ENCODE measurements around the gene IL15RA. TPM values are rescaled to one million over a fixed set of nuclear protein-coding genes. Genes with fewer than 3 reads are reported as not detected.
A peak's percentile ranks its signal among the peaks of the same experiment; 100 is the strongest.

The IL15RA gene
- total and polyA plus RNA-seq, 10 of the 15 experiments (the other 5 are each of a cell fraction or from before 2014, with no cell fraction given), result 2.0 to 14.8 (median 12.1) TPM

DNA sequence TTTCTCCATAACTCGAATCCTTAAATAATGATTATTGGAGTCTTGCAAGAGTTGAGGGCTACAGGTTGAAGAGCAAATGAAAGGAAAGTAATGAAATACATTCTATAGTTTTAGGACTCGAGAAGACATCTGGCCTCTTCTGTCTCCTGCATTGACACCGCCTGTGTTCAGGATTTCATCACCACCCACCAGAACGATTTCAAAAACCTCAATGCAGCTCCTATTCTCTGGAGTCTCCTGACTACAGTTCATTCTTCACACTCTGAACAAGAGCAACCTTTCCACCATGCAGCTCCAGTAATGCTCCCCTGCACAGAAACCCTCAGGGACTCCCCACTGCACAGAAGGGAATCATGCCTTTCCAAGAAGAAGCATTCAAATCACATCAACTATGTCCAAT is 5.5 kb downstream of the IL15RA start:
- intact Hi-C loops (cut with micrococcal nuclease; ENCODE audit: unreplicated experiment) (no loop called here), in situ Hi-C loops (cut with MboI) (no loop called here)
- H3K36me3 ChIP-seq (ENCODE audit: control insufficient read depth in 2 of 2, insufficient read depth in 2 of 2, low read length in 1 of 2), result peaks cover 0 to 5% of the 10 kb centered on the region in 2 experiments; a peak in 1 of 4 replicates
- H3K27me3 ChIP-seq (replicated peaks in 1 of 2; ENCODE audit: control insufficient read depth in 2 of 2, insufficient read depth in 2 of 2, low read length in 1 of 2), result no peaks in the 10 kb centered on the region
- H4K20me1 ChIP-seq (ENCODE audit: control insufficient read depth, insufficient read depth), result no peaks in the 10 kb centered on the region
- peaks cover 68% of the 10 kb centered on the region for H3K79me2 ChIP-seq (ENCODE audit: control insufficient read depth, insufficient read depth, low read length)
- peak overlapping the region; percentile 38; the same call in 1 of the 2 replicates for H2AFZ ChIP-seq (ENCODE audit: control insufficient read depth, low read depth, low read length)
- 0% methylated on average over 4 of the region's 4 CpGs for WGBS (ENCODE audit: insufficient coverage, insufficient replicate concordance, low lambda C conversion rate, missing lambda C conversion rate)
- ChIA-PET POLR2A (interaction anchor here (0.5 to 2.0 kb wide), 6 partner anchors 55 to 606 kb away, joined by 3 to 8 read pairs (median 4); no protein-coding TSS in a partner anchor), RAD21 (ENCODE audit: unreplicated experiment) (interaction anchor here (0.7 to 1.3 kb wide), 5 partner anchors 42 to 79 kb away, joined by 3 to 7 read pairs (median 4); no protein-coding TSS in a partner anchor), SMC1A (ENCODE audit: uncharacterized antibody, unreplicated experiment) (interaction anchor here (0.7 to 1.6 kb wide), 10 partner anchors 11 to 154 kb away, joined by 3 to 6 read pairs (median 3); no protein-coding TSS in a partner anchor), CTCF (interaction anchor here (1.5 to 2.9 kb wide), 2 partner anchors 42 to 115 kb away, joined by 6 to 7 read pairs; no protein-coding TSS in a partner anchor)
- FAIRE-seq (no peak), ATAC-seq (no peak), DNase-seq (ENCODE audit: low read depth, low spot score) (no peak)
- H3K9me3 ChIP-seq (replicated peaks; ENCODE audit: control insufficient read depth, insufficient read depth, low read length), result no peaks in the 10 kb centered on the region
- no peak overlapping the region for H3K9ac ChIP-seq (ENCODE audit: control insufficient read depth, insufficient read depth, low read length)
- H3K27ac ChIP-seq (ENCODE audit: control insufficient read depth, insufficient read depth), result peak overlapping the region; percentile 74
- peaks cover 23% of the 10 kb centered on the region for H3K4me1 ChIP-seq (ENCODE audit: control insufficient read depth, insufficient read depth, low read length)
- no TSS peak for BruUV-seq (replicated peaks)
- H3K4me2 ChIP-seq (ENCODE audit: control insufficient read depth, insufficient read depth), result peak overlapping the region; percentile 95
- H3K4me3 ChIP-seq, result peak overlapping the region; percentile 50
- TF ChIP-seq BCLAF1 (IDR thresholded peaks at IDR 0.05), result no peak
- TF ChIP-seq, protein P1, sequence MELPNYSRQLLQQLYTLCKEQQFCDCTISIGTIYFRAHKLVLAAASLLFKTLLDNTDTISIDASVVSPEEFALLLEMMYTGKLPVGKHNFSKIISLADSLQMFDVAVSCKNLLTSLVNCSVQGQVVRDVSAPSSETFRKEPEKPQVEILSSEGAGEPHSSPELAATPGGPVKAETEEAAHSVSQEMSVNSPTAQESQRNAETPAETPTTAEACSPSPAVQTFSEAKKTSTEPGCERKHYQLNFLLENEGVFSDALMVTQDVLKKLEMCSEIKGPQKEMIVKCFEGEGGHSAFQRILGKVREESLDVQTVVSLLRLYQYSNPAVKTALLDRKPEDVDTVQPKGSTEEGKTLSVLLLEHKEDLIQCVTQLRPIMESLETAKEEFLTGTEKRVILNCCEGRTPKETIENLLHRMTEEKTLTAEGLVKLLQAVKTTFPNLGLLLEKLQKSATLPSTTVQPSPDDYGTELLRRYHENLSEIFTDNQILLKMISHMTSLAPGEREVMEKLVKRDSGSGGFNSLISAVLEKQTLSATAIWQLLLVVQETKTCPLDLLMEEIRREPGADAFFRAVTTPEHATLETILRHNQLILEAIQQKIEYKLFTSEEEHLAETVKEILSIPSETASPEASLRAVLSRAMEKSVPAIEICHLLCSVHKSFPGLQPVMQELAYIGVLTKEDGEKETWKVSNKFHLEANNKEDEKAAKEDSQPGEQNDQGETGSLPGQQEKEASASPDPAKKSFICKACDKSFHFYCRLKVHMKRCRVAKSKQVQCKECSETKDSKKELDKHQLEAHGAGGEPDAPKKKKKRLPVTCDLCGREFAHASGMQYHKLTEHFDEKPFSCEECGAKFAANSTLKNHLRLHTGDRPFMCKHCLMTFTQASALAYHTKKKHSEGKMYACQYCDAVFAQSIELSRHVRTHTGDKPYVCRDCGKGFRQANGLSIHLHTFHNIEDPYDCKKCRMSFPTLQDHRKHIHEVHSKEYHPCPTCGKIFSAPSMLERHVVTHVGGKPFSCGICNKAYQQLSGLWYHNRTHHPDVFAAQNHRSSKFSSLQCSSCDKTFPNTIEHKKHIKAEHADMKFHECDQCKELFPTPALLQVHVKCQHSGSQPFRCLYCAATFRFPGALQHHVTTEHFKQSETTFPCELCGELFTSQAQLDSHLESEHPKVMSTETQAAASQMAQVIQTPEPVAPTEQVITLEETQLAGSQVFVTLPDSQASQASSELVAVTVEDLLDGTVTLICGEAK (IDR thresholded peaks at IDR 0.05; ENCODE audit: borderline replicate concordance), result no peak
- TF ChIP-seq ZNF384 (IDR thresholded peaks at IDR 0.05; ENCODE audit: borderline replicate concordance, low read depth, low read length), result no peak
- TF ChIP-seq TBL1XR1 (IDR thresholded peaks at IDR 0.05; ENCODE audit: low read depth, low read length), result no peak
- TF ChIP-seq EP300 (IDR thresholded peaks at IDR 0.05; ENCODE audit: borderline replicate concordance in 1 of 2, control insufficient read depth in 1 of 2, low read depth in 2 of 2, low read length in 2 of 2), result no peak
- TF ChIP-seq, protein P2, sequence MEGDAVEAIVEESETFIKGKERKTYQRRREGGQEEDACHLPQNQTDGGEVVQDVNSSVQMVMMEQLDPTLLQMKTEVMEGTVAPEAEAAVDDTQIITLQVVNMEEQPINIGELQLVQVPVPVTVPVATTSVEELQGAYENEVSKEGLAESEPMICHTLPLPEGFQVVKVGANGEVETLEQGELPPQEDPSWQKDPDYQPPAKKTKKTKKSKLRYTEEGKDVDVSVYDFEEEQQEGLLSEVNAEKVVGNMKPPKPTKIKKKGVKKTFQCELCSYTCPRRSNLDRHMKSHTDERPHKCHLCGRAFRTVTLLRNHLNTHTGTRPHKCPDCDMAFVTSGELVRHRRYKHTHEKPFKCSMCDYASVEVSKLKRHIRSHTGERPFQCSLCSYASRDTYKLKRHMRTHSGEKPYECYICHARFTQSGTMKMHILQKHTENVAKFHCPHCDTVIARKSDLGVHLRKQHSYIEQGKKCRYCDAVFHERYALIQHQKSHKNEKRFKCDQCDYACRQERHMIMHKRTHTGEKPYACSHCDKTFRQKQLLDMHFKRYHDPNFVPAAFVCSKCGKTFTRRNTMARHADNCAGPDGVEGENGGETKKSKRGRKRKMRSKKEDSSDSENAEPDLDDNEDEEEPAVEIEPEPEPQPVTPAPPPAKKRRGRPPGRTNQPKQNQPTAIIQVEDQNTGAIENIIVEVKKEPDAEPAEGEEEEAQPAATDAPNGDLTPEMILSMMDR (IDR thresholded peaks at IDR 0.05 in 2 of 3, conservative IDR thresholded peaks at IDR 0.05 in 1 of 3; ENCODE audit: control insufficient read depth in 2 of 3, extremely low read depth in 1 of 3, insufficient read depth in 1 of 3, low read depth in 3 of 3, low read length in 3 of 3), result no peak
- TF ChIP-seq FOS (IDR thresholded peaks at IDR 0.05; ENCODE audit: borderline replicate concordance, extremely low read depth, insufficient read length), result no peak
- TF ChIP-seq RBBP5 (conservative IDR thresholded peaks at IDR 0.05), result no peak
- no peak for TF ChIP-seq MYB (IDR thresholded peaks at IDR 0.05; ENCODE audit: borderline replicate concordance, low read depth, low read length)
- TF ChIP-seq ZBED1 (IDR thresholded peaks at IDR 0.05; ENCODE audit: borderline replicate concordance), result no peak
- TF ChIP-seq MXI1 (IDR thresholded peaks at IDR 0.05; ENCODE audit: low read depth, low read length), result no peak
- TF ChIP-seq ZBTB33 (IDR thresholded peaks at IDR 0.05), result no peak

Data from GM12878 (cell line).